ENCODE measurements around the gene LOXHD1.

GRCh38 chr18:46601141-46601805 lies 55.7 kb downstream of the LOXHD1 start:
- TF ChIP-seq EP300 (IDR thresholded peaks at IDR 0.05): no peak
- TF ChIP-seq POLR2A (IDR thresholded peaks at IDR 0.05): no peak
